Esophagus mucosa (tissue), 1 donor: ENCODE results near the gene KIRREL3. TPM values are rescaled to one million over a fixed set of nuclear protein-coding genes. Genes with fewer than 3 reads are reported as not detected.
"Not testable (repeated sequence)": the region's sequence is repeated elsewhere in the genome, so short reads cannot be mapped to it uniquely, and the experiment has no call there.

Experiments used
- ATAC-seq: fragments of 200-7000 bp; cut with Tn5 transposase; one replicate; pipeline ENCODE4 v1.9.1; 2020
- total RNA-seq: library from RNA; stranded (reverse); gene quantifications from one replicate; pipeline ENCODE4 v1.2.4, GENCODE V29; 2023
- donor health status: DM: yes; HTN: yes; CAD: no.

KIRREL3 gene
- total RNA-seq, 1 donor from 2014 or later, result 0.36 TPM

DNA sequence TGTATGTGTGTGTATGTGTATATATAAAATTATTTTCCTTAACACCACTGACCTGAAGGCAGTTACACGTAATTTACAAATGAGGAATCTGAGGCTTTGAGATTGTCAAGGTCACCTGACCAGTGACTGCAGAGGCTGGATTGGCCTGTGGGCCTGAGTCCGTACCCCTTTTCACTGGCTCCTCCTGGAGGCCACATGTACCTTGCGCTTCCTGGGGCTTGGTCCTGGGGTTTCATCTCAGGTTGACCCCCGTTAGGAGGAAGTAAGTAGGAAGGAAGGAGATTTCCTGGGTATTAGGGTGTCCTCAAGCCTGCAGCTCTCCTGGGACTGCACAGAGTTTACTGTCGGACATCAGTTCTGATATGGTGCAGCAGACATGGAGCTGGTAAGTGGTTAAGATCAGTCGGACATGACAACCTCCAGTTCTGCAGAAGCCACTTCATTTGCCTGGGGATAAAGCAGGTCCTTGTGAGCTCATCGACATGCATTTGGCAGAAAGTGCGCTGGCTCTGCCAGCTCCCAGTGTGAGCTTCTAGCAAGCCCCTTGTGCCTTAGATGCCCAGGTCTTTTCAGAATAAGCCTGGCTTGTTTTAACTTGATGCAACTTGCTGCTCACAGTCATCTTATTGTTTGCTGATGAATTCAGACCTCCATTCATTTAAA is 608.5 kb downstream of the KIRREL3 start:
- ATAC-seq, result peak; percentile 63

DNA sequence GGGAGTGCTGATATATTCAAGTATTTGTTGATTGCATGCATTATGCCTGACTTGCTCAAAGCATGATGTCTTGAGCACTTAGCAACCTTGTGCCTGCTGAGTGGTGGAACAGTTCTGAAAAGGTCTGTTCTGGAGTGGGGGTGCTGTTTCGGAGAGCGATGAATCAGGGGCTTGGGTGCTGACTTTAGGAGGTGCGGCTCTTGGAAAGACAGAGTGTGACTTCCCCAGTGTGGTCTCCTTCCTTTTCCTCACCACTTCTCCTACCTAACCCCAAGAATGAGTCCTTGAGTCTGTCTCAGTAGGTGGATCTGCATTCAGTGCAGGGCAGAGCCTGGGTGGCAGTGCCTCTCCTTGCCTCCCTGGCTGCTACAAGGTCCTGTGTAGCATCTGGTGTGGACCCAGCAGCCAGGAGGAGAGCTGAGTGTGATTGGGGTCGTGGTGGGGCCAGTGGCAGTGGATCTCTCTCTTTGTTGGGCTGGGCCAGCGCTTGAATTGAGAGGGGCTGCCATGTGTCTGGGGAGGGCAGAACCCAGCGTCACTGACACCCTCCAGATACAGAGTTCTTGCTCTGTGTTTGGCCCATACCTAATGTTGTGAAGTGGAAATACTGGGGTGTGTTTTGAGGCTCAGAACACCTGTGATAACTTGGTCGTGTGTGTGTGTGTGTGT is 609.1 kb downstream of the KIRREL3 start:
- no peak for ATAC-seq

DNA sequence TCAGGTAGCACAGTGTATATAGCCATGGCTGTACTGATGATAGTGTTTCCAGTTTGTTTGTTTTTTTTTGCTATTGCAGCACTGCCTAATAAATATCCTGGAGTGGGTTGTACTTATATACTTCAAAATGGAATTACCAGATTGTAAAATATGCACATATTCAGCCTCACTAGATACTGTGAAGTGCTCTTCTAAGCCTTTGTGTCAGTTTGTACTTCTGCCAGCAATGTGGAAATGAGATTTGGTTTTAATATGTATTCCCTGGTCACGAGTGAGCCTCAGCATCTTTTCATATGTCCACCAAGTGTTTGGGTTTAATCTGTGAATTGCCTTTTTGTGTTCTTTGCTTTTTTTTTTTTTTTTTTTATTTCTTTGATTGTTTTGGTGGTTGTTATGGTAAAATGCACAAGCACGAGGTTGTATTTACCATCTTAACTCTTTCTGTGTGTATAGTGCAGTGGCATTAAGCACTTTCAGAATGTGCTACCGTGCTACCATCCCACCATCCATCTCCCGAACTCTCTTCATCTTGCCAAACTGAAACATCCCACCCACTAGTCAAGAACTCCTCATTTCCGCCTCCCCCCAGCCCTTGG is 610.2 kb downstream of the KIRREL3 start:
- ATAC-seq, result no peak

DNA sequence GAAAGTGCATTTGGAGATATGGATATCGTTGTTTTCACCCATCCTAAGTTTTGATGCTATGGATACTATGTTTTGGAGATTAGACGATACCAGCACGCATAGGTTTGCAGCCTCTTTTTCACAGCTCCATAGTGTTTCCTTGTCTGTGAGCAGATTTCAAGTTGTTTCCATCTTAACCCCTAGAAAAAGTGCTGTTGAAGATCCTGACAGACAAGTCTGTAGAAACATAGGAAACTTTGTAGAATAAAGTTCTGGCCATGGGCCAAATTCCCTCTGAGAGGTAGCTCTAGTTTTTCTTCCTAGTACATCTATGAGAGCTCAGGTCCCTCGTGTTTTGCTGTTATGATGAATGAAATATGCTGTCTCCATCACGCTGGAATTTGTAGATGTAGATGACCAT is 612.7 kb downstream of the KIRREL3 start:
- no peak for ATAC-seq

DNA sequence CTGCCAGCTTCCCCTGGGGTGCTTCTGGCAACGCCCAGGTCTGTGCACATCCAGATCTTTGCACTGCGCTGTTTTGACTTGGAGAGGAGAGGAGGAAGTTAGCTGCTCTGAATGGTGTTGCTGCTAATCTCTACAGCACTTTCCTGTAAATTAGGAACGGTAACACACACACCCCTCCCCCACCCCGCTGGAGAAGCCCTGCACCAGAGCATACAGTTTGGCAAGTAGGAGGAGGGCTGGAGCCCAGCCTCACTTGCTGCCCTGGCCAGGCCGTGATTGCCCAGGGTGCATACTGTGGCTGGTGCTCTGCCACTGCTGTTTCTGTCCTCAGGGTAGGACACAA is 613.9 kb downstream of the KIRREL3 start:
- ATAC-seq, result peak; percentile 85

DNA sequence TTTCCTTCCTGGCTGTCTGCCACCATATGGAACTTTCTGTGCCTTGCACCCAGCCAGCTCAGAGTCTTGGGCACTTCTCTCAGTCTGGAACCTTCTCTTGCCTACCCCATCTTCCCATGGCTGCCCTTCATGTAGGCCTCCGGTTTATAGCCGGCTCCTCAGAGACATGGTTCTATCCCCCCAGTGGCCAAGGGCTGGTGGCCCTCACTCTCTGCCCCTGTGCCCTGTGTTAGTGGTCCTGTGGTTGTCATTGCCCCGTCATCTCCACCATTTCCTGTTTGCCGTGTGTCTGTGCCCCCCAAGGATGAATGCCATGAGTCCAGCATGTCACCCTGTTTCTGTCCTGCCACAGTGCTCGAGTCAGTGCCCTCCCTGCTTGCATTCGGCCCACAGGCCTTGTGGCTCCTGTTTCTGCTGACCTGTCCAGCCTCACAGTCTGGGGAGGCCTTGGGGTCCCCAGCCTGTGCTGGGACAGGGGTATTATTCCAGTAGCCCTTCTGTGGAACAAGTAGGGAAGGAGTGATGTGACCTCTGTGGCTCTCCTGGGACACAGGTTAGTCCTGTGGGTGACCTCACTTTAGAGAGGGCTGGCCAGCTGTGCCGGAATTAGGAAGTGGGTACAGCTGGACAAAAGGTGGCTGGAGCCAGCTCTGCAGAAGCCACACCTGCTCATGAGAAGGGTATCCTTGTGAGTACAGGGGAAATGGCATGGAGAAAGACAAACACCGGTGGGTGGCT is 614.4 kb downstream of the KIRREL3 start:
- no peak for ATAC-seq

DNA sequence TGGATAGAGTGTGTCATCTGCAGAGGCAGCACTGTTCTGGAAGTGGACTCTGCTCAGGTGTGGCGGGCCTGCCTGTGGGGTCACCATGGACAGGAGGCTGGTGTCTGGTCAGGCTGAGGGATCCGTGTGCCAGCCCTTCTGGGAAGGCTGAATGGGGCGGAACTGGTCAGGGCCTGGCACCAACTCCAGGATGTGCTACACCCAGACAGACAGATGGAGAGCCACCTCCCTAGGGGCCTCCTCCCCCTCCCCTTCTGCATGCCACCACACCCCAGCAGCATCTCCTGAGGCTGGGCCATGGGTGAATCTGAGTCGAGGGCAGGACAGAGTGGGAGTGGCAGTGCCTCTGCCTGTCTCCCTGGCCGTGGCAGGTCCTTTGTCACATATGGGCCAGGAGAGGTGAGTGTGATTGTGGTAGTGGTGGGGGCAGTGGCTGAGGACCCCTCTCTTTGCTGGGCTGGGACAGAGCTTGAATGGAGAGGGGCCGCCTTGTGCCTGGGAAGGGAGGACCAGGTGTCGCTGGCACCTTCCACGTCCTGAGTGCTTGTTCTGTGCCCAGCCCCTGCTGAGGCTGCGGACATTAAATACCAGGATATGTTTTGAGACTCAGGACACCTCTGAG is 616.0 kb downstream of the KIRREL3 start:
- ATAC-seq, result peak; percentile 68

DNA sequence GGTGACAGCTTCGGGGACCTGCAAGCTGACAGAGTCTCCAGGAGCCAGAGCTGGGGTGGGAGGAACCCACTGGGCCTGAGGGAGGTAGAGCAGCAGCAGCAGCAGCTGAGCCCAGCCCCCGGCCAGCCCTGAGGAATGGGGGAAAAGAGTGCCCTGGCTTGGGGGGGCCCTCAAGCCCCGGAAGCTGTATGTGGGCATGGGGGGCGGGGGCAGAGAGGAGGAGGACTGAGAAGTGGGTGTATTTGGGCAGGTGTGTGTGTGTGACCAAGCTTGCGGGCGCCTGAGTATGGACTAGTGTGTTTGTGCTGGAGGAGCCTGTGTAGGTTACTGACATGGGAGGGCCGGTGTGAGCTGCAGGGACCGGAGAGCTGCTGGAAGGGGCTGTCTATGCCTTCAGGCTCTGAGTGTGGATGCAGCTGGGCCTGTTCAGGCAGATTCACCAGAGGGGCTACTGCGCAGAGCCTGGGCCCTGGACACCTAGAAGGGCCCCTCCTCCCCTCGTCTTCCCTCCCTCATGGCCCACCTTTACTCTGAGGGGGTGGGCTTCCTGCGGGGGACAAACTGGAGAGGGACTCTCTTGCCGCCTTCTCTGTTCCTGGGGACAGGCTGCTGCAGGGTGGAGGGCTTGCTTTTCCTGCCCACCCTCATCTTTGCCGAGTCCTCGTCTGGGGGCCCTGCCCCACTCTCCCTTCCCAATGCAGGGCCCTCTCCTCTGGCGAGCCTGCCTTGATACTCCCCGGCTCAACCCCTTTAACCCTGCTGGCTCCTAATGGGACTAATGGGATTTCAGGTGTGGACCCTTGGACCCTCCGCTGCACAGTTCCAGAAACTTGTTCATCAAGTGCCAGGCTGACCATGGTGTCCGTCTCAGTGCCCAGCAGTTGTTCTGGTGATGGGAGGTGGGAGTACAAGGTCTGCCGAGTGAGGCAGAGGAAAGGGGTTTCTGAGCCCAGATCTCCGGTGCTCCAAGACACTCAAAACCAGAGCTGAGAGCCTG is 616.9 kb downstream of the KIRREL3 start:
- no peak for ATAC-seq

DNA sequence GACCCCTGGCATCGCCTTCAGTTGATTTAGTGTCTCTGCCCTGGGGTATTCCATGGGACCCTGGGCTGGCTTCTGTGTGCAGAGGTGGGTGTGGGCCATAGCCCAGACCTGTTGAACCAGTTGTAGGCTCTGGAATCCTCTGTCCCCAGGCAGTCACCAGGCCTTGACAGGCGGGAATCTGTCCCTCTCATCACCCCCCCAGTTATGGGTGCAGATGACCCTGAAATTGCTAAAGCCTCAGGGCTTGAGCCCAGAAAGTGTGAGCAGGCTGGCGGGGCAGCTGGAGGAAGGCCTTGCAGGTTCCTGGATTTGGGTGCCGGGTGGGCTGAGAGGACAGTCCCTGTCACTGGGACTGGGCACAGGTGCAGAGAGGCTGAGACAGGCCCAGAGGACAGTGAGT is 617.9 kb downstream of the KIRREL3 start:
- peak; percentile 33 for ATAC-seq

DNA sequence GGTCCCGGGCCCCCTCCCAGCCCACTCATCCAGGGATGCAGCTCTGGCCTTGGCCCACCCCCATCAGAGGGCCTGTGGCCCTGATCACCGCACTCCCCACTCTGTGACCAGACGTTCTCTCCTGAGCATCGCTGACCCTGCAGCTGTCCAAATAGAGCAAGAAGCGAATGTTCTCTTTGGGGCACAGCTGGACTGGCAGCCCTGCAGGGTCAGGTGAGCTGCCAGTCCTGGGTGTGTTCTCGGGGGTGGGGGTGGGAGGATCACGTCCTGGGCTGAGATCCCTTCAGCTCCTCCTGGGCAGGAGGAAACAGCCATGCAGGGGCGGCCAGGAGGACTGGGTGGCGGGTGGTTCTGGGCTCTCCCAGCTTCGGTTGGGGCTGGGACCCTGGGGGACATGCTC is 618.6 kb downstream of the KIRREL3 start:
- not testable (repeated sequence) for ATAC-seq

DNA sequence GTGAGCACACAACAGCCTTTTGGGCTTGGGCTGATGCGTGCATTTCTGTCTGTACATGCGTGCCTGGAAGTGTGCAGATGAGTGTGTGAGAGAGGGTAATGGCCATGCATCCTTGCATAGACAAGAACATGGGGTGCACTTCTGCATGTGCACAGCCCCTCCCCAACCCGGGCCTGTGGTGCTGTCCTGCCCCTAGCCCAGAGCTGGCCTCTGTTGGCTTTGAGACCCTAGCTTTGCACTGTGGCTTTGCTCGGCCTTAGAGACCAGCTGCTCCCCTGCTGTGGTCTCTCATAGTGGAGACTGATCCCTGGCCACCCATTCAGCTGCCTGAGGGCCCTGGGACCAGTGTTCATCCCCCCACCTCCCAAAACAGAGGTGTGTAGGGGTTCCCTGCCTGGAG is 619.7 kb downstream of the KIRREL3 start:
- ATAC-seq, result no peak

DNA sequence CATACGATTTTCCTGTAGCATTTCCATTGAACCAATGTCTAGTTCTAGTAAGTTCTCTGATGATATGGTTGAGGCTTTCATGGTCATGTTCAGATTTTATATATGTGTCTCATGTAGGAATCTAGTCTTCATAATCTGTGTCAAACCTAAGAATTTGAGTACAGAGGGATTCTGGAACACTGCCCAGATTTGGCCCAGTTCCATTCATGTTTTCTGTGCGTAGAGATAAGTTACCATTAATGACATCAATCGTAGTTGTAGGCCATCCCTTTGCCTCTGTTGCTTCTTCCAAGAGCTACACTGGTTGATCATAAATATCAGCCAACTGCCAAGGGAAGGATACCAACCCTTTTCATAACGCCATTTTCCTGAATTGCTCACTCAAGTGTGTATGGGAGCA is 621.8 kb downstream of the KIRREL3 start:
- no peak for ATAC-seq

DNA sequence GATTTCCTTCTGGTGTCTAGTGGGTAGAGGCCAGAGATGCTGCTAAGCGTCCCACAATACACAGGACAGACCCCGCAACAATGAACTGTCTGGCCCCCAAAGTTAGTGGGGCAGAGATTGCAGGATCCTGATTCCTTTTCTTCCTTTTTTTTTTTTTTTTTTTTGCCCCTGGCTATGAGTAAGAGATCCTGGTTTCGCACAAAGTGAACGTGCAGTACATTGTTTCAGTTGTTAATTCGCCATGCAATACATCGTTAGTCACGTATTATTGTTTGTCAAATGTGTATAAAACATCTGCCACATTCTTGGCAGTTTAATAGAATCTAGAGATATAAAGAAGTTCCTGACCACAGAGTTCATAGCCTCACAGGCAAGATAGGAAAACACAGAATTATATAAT is 624.8 kb downstream of the KIRREL3 start:
- ATAC-seq, result peak; percentile 36

DNA sequence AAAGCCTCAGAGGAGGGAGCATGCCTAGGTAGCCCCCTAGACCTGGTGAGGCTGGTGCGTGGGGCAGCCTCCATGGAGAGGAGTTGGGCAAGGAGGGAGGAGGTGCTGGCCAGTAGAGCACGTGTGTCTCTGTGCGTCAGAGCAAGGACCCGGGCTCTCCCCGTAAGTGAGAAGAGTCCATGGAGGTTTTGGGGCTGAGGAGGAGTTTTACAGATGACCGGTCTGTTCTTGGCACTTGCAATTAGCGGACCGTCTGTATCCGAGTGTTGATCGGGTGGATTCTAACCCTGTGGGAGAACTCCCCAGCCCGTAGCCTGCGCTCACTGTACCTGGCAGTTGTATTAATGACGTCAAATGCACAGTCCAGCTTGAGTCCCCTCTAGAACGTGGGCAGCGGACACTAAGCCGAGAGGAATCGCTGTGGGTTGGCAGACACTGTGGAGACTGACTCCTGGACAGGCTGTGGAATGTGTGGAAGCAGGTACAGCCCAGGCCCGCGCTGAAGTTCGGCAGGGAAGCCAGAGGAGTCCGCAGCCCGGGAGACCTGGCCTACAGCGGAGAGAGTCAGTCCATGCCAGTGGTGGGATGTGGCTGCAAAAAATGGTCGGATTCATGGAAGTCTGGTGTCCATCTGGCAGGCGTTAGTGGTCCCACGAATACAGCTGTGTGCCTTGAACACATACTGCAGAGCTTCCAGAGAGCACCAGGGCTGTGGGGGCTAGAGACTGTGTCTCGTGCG is 625.8 kb downstream of the KIRREL3 start:
- peak; percentile 24 for ATAC-seq

DNA sequence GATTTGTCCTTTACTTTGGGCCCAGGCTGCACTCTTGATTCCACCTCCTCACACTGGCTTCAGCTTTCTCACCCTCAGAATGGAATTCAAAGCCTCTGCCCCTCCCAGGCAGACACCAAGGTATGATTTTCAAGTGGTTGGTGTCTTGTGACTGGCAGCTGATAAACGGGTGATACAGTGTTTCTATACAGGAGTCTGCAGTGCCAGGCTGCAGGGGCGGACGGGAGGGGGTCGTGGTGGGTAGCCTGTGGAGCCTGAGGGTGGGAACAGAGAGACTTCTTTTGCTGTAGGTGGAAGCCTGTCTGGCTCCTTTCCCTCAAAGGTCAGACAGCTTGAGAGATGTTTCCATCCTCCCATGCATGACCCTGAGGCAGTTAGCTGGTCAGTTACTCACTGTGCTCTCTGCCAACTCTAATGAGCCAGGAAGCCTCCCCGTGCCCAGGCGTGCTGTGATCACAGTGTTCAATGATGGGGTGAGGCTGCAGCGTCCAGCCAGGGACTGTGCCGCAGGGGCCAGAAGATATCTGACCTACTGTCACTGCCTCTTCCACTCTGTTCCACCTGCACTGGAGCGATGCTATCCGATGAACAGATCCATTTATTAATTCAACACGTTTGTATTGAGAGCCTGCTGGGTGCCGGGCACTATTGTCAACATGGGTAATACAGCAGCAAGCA is 627.0 kb downstream of the KIRREL3 start:
- peak; percentile 87 for ATAC-seq
